ENCODE measurements around the gene UGT1A9.
"Not testable (repeated sequence)": the region's sequence is repeated elsewhere in the genome, so short reads cannot be mapped to it uniquely, and the experiment has no call there.

Gene UGT1A9

GRCh38 chr2:233650981-233651380 lies 20.7 kb upstream of the UGT1A9 start:
- DNase-seq (ENCODE audit: low read depth), result no peak
- TF ChIP-seq MYC (IDR thresholded peaks at IDR 0.05; ENCODE audit: low read depth, low read length) (no peak), MAX (IDR thresholded peaks at IDR 0.05; ENCODE audit: low read depth, low read length) (no peak), POLR2A (IDR thresholded peaks at IDR 0.05; ENCODE audit: extremely low read depth, insufficient read length) (no peak), CTCF (IDR thresholded peaks at IDR 0.05; ENCODE audit: low read depth, low read length) (no peak)

GRCh38 chr2:233651430-233651829 lies 20.3 kb upstream of the UGT1A9 start:
- no peak for DNase-seq (ENCODE audit: low read depth)
- TF ChIP-seq CTCF (IDR thresholded peaks at IDR 0.05; ENCODE audit: low read depth, low read length) (no peak), POLR2A (IDR thresholded peaks at IDR 0.05; ENCODE audit: extremely low read depth, insufficient read length) (no peak), MAX (IDR thresholded peaks at IDR 0.05; ENCODE audit: low read depth, low read length) (no peak)
- no peak overlapping the region for H3K4me3 ChIP-seq (ENCODE audit: low read depth, low read length)

More at GRCh38 chr2:233650981-233651380, 20.7 kb upstream of the UGT1A9 start:
- no peak overlapping the region for H3K4me3 ChIP-seq (ENCODE audit: low read depth, low read length)

GRCh38 chr2:233654501-233654900 lies 17.2 kb upstream of the UGT1A9 start:
- no peak overlapping the region for H3K4me3 ChIP-seq (ENCODE audit: low read depth, low read length)
- peak; percentile 17 for DNase-seq (ENCODE audit: low read depth)
- TF ChIP-seq CTCF (IDR thresholded peaks at IDR 0.05; ENCODE audit: low read depth, low read length) (no peak), POLR2A (IDR thresholded peaks at IDR 0.05; ENCODE audit: extremely low read depth, insufficient read length) (no peak), MYC (IDR thresholded peaks at IDR 0.05; ENCODE audit: low read depth, low read length) (no peak), MAX (IDR thresholded peaks at IDR 0.05; ENCODE audit: low read depth, low read length) (no peak)

- H3K4me3 ChIP-seq (ENCODE audit: low read depth, low read length), result no peak overlapping the region
- TF ChIP-seq MAX (IDR thresholded peaks at IDR 0.05; ENCODE audit: low read depth, low read length) (no peak), POLR2A (IDR thresholded peaks at IDR 0.05; ENCODE audit: extremely low read depth, insufficient read length) (no peak), CTCF (IDR thresholded peaks at IDR 0.05; ENCODE audit: low read depth, low read length) (no peak), MYC (IDR thresholded peaks at IDR 0.05; ENCODE audit: low read depth, low read length) (no peak)
These were observed 16.7 kb upstream of the UGT1A9 start for GRCh38 chr2:233655043-233655442.

GRCh38 chr2:233655943-233656342 lies 15.8 kb upstream of the UGT1A9 start:
- H3K4me3 ChIP-seq (ENCODE audit: low read depth, low read length); DNase-seq (ENCODE audit: low read depth): not testable (repeated sequence)

More at GRCh38 chr2:233655043-233655442, 16.7 kb upstream of the UGT1A9 start:
- DNase-seq (ENCODE audit: low read depth), result no peak

GRCh38 chr2:233656443-233656842 lies 15.3 kb upstream of the UGT1A9 start:
- H3K4me3 ChIP-seq (ENCODE audit: low read depth, low read length), result no peak overlapping the region
- DNase-seq (ENCODE audit: low read depth), result peak; percentile 9
- no peak for TF ChIP-seq POLR2A (IDR thresholded peaks at IDR 0.05; ENCODE audit: extremely low read depth, insufficient read length)
- no peak for TF ChIP-seq MAX (IDR thresholded peaks at IDR 0.05; ENCODE audit: low read depth, low read length)
- no peak for TF ChIP-seq MYC (IDR thresholded peaks at IDR 0.05; ENCODE audit: low read depth, low read length)
- no peak for TF ChIP-seq CTCF (IDR thresholded peaks at IDR 0.05; ENCODE audit: low read depth, low read length)
